Testis (tissue), 3 donors: ENCODE data around the gene RFX5. TPM values are rescaled to one million over a fixed set of nuclear protein-coding genes. Genes with fewer than 3 reads are reported as not detected.

Experiments used
- DNase-seq: peaks from one replicate; pipeline ENCODE4 v3.0.0-alpha.2; 2019
- H3K27ac ChIP-seq, 2 donors: fragments of 200-600 bp; sonication (generic); one replicate each; pipeline ENCODE4 v1.5.1; 2019
- H3K27me3 ChIP-seq: fragments of 200-600 bp; sonication (generic); one replicate; pipeline ENCODE4 v1.5.1; 2019
- H3K36me3 ChIP-seq: fragments of 200-600 bp; sonication (generic); one replicate; pipeline ENCODE4 v1.5.1; 2017; ENCODE audit warnings: low read depth; ENCODE audit errors: missing control alignments
- H3K4me1 ChIP-seq: fragments of 200-600 bp; sonication (generic); one replicate; pipeline ENCODE4 v1.5.1; 2019
- H3K4me3 ChIP-seq, 2 donors: fragments of 200-600 bp; sonication (generic); one replicate each; pipeline ENCODE4 v1.5.1; 2017 to 2019
- H3K9me3 ChIP-seq: fragments of 200-600 bp; sonication (generic); one replicate; pipeline ENCODE4 v1.5.1; 2017
- POLR2A ChIP-seq: fragments of 450-650 bp; IDR thresholded peaks from one replicate; pipeline ENCODE4 v1.6.1; 2017; ENCODE audit warnings: antibody characterized with exemption, mild to moderate bottlenecking, moderate library complexity
- WGBS, 2 donors: methylation state at CpG; one replicate each; pipeline ENCODE4 v1.1.5; 2018; 5-methylcytosine and 5-hydroxymethylcytosine counted together
- intact Hi-C: fragments of 100-400 bp; cut with DNase I; formaldehyde crosslinking; loops from one replicate; pipeline ENCODE4 v1.15.1; 2023; ENCODE audit warnings: low total_unique reads
- polyA plus RNA-seq: library from polyadenylated mRNA; stranded (reverse); fragments of 350-450 nt; fragmentation: Illumina TruSeq; extraction: RNeasy Lipid Tissue Mini Kit (QIAGEN cat#74804); gene quantifications from one replicate; pipeline ENCODE4 v1.2.3, GENCODE V29; 2014; ENCODE audit warnings: low read depth, low replicate concordance; ENCODE audit not compliant: insufficient read depth
- total RNA-seq, 2 donors: library from RNA; depleted of rRNA; stranded (reverse); fragments of >200 nt; gene quantifications; one replicate each; pipeline ENCODE4 v1.2.3, GENCODE V29; 2016
- TF ChIP-seq, protein P1 (sequence below), 3 experiments: fragments of 450-650 bp in 2 of 3; fragments of 200-600 bp in 1 of 3; sonication (generic) in 1 of 3; IDR thresholded peaks; one replicate each; pipeline ENCODE4 v1.5.1; 2016 to 2019; ENCODE audit warnings: antibody characterized with exemption in 3 of 3, mild to moderate bottlenecking in 2 of 3, moderate library complexity in 1 of 3

Gene RFX5
- total and polyA plus RNA-seq, 3 donors from 2014 or later: 18.8 to 43.6 (median 19.8) TPM

DNA sequence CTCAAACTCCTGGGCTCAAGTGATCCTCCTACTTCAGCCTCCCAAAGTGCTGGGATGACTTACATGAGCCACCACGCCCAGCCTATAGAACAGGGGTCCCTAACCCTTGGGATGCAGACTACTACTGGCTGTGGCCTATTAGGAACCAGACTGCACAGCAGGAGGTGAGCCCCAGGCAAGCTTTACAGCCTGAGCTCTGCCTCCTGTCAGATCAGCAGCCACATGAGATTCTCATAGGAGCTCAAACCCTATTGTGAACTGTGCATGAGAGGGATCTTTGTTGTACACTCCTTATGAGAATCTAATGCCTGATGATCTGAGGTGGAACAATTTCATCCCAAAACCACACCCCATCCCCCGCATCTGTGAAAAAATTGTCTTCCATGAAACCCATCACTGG is 39.0 kb upstream of the RFX5 start:
- Histone ChIP-seq H3K4me1 (no peaks in the 10 kb centered on the region), H3K9me3 (no peaks in the 10 kb centered on the region), H3K27me3 (no peaks in the 10 kb centered on the region), H3K4me3 (no peak overlapping the region), H3K36me3 (no peaks in the 10 kb centered on the region), H3K27ac (no peak overlapping the region)
- intact Hi-C loops: no loop called here
- no peak for DNase-seq
- TF ChIP-seq, protein P1, sequence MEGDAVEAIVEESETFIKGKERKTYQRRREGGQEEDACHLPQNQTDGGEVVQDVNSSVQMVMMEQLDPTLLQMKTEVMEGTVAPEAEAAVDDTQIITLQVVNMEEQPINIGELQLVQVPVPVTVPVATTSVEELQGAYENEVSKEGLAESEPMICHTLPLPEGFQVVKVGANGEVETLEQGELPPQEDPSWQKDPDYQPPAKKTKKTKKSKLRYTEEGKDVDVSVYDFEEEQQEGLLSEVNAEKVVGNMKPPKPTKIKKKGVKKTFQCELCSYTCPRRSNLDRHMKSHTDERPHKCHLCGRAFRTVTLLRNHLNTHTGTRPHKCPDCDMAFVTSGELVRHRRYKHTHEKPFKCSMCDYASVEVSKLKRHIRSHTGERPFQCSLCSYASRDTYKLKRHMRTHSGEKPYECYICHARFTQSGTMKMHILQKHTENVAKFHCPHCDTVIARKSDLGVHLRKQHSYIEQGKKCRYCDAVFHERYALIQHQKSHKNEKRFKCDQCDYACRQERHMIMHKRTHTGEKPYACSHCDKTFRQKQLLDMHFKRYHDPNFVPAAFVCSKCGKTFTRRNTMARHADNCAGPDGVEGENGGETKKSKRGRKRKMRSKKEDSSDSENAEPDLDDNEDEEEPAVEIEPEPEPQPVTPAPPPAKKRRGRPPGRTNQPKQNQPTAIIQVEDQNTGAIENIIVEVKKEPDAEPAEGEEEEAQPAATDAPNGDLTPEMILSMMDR (IDR thresholded peaks at IDR 0.05): no peak
- TF ChIP-seq POLR2A: no peak
- WGBS, 2 donors: 94 to 95% methylated on average over 2 of the region's 2 CpGs

DNA sequence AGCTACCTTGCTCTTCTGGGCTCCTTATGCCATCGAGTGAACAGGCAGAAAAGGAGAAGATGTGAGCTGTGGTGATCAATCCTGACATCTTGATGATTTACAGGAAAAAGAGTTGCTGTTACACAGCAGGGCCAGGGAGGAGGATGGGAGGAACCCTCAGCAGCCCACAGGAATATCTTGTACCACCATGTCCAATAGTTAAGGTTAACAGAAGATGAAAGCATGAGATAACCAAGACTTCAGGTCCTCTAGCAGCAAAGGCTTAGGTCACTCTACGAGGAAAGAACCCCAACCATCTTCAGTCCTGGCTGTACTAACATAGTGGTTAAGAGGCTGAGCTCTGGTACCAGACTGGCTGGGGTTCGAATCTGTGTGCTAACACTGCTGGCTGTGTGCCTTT is 37.5 kb upstream of the RFX5 start:
- WGBS, 2 donors: 69 to 83% methylated on average over 3 of the region's 3 CpGs
- Histone ChIP-seq H3K9me3 (no peaks in the 10 kb centered on the region), H3K27me3 (no peaks in the 10 kb centered on the region), H3K27ac (no peak overlapping the region), H3K4me3 (no peak overlapping the region), H3K4me1 (no peaks in the 10 kb centered on the region), H3K36me3 (no peaks in the 10 kb centered on the region)
- intact Hi-C loops: no loop called here
- TF ChIP-seq, protein P1 (IDR thresholded peaks at IDR 0.05): no peak
- no peak for TF ChIP-seq POLR2A
- no peak for DNase-seq

DNA sequence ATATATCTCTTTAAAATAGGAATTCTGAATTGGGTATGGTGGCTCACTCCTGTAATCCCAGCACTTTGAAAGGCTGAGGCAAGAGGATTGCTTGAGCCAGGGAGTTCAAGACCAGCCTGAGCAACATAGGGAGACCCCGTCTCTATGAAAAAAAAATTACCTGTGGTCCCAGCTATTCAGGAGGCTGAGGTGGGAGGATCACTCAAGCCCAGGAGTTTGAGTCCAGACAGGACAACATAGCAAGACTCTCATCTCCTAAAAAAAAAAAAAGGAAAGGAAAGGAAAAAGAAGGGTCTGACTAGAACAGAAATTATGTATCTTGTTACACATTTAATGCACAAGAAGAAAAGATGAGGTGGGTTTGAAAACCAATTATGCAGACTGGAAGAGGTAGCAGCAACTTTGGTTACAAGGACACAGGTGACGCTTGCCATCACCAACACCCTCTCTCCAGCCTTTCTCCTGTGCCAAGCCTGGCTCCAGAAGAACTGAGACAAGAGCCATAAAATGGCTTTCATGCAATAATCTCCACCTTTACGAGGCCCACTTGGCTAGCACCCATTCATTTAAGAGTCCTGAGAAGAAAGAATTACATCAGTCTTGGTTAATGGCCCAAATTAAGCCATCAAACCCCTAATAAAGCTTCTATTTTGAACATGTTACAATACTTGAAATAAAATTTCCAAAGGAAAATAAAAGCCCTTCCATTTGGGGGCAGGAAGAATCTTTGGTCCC is 30.3 kb upstream of the RFX5 start:
- intact Hi-C loops: no loop called here
- no peaks in the 10 kb centered on the region for H3K27me3 ChIP-seq
- H3K27ac ChIP-seq: no peak overlapping the region
- 80 to 83% methylated on average over 3 of the region's 3 CpGs for WGBS, 2 donors
- no peaks in the 10 kb centered on the region for H3K9me3 ChIP-seq
- H3K4me1 ChIP-seq: no peaks in the 10 kb centered on the region
- DNase-seq: no peak
- TF ChIP-seq, protein P1 (IDR thresholded peaks at IDR 0.05): no peak
- no peak for TF ChIP-seq POLR2A
- H3K4me3 ChIP-seq: no peak overlapping the region
- H3K36me3 ChIP-seq: no peaks in the 10 kb centered on the region

DNA sequence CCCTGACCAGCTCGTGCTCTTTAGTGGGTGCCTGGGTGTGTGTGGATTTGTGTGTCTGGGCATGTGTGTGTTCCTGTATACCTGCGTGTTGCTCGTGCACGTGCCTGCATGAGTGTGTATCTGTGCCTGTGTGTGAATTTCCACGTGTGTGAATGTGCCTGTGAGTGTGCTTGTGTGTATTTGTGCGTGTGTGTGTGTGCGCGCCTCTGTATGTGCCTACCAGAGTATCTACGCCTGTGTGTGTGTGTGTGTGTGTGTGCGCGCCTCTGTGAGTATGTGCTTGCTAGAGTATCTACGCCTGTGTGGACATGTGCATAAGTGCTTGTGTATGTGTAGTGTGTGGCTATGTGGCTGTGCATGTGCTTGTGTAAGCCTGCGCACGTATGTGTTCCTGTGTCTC is 26.1 kb upstream of the RFX5 start:
- no peaks in the 10 kb centered on the region for H3K27me3 ChIP-seq
- intact Hi-C loops: no loop called here
- H3K4me3 ChIP-seq: no peak overlapping the region
- H3K27ac ChIP-seq: no peak overlapping the region
- 93 to 95% methylated on average over 14 of the region's 14 CpGs for WGBS, 2 donors
- peaks cover 8% of the 10 kb centered on the region for H3K4me1 ChIP-seq
- DNase-seq: no peak
- no peaks in the 10 kb centered on the region for H3K36me3 ChIP-seq
- TF ChIP-seq, protein P1 (IDR thresholded peaks at IDR 0.05): no peak
- TF ChIP-seq POLR2A: no peak
- no peaks in the 10 kb centered on the region for H3K9me3 ChIP-seq
